NCI-H460 (cell line): ENCODE measurements around the gene C2CD4C. TPM values are rescaled to one million over a fixed set of nuclear protein-coding genes. Genes with fewer than 3 reads are reported as not detected.
"Not testable (repeated sequence)": the region's sequence is repeated elsewhere in the genome, so short reads cannot be mapped to it uniquely, and the experiment has no call there.

Source experiments
- DNase-seq: peaks from one replicate; pipeline ENCODE4 v3.0.0-alpha.2; 2016; ENCODE audit warnings: low read depth; ENCODE audit errors: extremely low read depth
- small RNA-seq, 2 experiments: library from RNA; depleted of rRNA; stranded (forward); fragments of <200 nt; gene quantifications; one replicate each; pipeline ENCODE3, GENCODE V24; 2014
- total RNA-seq: library from RNA; depleted of rRNA; stranded (reverse); fragments of >200 nt; shearing (Covaris generic); gene quantifications from 2 replicates; pipeline ENCODE4 v1.2.3, GENCODE V29; 2014; rRNA removed

Gene C2CD4C
- total RNA-seq, 1 experiment from 2014 or later, result 0.05 TPM

- no peak for DNase-seq
Measured at GRCh38 chr19:369876-370275, 39.1 kb downstream of the C2CD4C start.

GRCh38 chr19:369256-369655 lies 39.7 kb downstream of the C2CD4C start:
- DNase-seq, result no peak

GRCh38 chr19:368630-369024 lies 40.3 kb downstream of the C2CD4C start:
- DNase-seq, result no peak

- DNase-seq, result no peak
Measured at GRCh38 chr19:367963-368629, 40.9 kb downstream of the C2CD4C start.

- DNase-seq, result no peak
Measured at GRCh38 chr19:367561-367960, 41.4 kb downstream of the C2CD4C start.

GRCh38 chr19:366951-367350 lies 42.0 kb downstream of the C2CD4C start:
- DNase-seq, result no peak

GRCh38 chr19:366205-366783 lies 42.7 kb downstream of the C2CD4C start:
- DNase-seq, result no peak

GRCh38 chr19:364496-365287 lies 44.3 kb downstream of the C2CD4C start:
- DNase-seq, result no peak

GRCh38 chr19:362683-363082 lies 46.3 kb downstream of the C2CD4C start:
- DNase-seq, result no peak

GRCh38 chr19:362154-362553 lies 46.8 kb downstream of the C2CD4C start:
- no peak for DNase-seq

GRCh38 chr19:359653-359925 lies 49.4 kb downstream of the C2CD4C start:
- DNase-seq, result no peak

GRCh38 chr19:355536-355935 lies 53.4 kb downstream of the C2CD4C start:
- DNase-seq, result not testable (repeated sequence)

Small RNA genes within 50 kb of the gene (small RNA-seq; reads per million reads assigned to genes)
- gene RNA5SP462, result 0 to 0.06 reads per million in 2 experiments

Other genes with a start within 250 kb of the C2CD4C start
- 91.1 and 102 TPM in 2 replicates for gene PLPP2, start 117.7 kb downstream of the C2CD4C start, total RNA-seq
- gene MIER2, start 64.4 kb downstream of the C2CD4C start, total RNA-seq, result 17.8 and 23.2 TPM in 2 replicates
- gene SHC2, start 51.9 kb upstream of the C2CD4C start, total RNA-seq, result 0.58 and 1.1 TPM in 2 replicates
- gene MADCAM1, start 87.3 kb upstream of the C2CD4C start, total RNA-seq, result not detected in 2 replicates
- 10.5 and 14.6 TPM in 2 replicates for gene TPGS1, start 98.3 kb upstream of the C2CD4C start, total RNA-seq
- gene CDC34, start 122.6 kb upstream of the C2CD4C start, total RNA-seq, result 60.6 and 66.0 TPM in 2 replicates
- not detected in 2 replicates for gene GZMM, start 134.9 kb upstream of the C2CD4C start, total RNA-seq
- gene BSG, start 163.4 kb upstream of the C2CD4C start, total RNA-seq, result 614 and 702 TPM in 2 replicates
- 0.45 and 0.63 TPM in 2 replicates for gene HCN2, start 180.7 kb upstream of the C2CD4C start, total RNA-seq
- 25.0 and 29.9 TPM in 2 replicates for gene POLRMT, start 224.4 kb upstream of the C2CD4C start, total RNA-seq
- gene FGF22, start 230.7 kb upstream of the C2CD4C start, total RNA-seq, result not detected in 2 replicates